ENCODE results near the gene LYPD6. TPM values are rescaled to one million over a fixed set of nuclear protein-coding genes. Genes with fewer than 3 reads are reported as not detected.
"Not testable (repeated sequence)": the region's sequence is repeated elsewhere in the genome, so short reads cannot be mapped to it uniquely, and the experiment has no call there.

LYPD6 gene, protein sequence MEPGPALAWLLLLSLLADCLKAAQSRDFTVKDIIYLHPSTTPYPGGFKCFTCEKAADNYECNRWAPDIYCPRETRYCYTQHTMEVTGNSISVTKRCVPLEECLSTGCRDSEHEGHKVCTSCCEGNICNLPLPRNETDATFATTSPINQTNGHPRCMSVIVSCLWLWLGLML
- total RNA-seq, result not detected in 2 replicates

GRCh38 chr2:149330127-149331022 lies at the start of gene LYPD6:
Gene LYPD6 (plus strand): TSS chr2:149330587. CDS start chr2:149437709, 107,122 bp downstream.
- intact Hi-C loops (cut with micrococcal nuclease), result no loop called here

DNA sequence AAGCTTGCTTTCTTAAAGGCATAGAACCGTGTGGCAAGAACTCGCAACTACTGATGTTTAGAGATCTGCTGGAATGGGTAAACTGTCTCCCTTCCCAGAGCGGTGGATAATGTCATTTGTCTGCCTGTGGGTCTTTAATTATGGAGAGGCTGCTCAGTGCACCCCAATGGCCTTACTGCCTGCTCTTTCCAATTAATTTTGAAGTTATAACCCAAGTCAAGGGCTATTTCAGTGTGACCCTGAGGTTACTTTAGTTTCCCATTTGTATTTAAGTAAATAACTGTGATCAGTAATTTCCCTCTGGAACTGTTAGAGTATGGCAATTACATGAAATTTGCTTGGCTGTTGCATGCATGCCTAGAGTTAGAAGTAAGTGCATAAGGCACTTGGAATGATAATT lies 48.9 kb upstream of the LYPD6 start:
- intact Hi-C loops (cut with micrococcal nuclease), result no loop called here

DNA sequence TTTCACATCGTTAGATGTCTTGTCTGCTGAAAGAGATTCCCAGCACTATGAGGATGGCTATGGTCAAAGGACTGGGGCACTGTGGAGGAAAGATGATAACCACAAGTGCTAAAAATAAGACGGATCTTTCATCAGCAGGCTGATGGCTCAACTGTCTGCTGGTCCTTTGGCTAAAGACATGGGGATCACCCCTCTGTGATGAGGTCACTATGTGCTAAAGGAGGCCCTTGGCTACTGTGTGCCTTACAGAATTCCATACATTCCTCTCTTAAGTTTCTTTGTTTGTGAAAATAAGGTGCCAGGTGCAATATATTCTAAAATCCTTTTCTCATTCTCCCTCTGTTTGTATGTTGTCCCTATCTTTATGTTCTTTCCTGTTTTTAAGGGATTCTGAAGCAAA lies 39.7 kb upstream of the LYPD6 start:
- intact Hi-C loops (cut with micrococcal nuclease), result no loop called here

- intact Hi-C loops (cut with micrococcal nuclease), result no loop called here
Observed at GRCh38 chr2:149291881-149292280, 38.5 kb upstream of the LYPD6 start.

GRCh38 chr2:149296031-149296430 lies 34.4 kb upstream of the LYPD6 start:
- intact Hi-C loops (cut with micrococcal nuclease), result no loop called here

DNA sequence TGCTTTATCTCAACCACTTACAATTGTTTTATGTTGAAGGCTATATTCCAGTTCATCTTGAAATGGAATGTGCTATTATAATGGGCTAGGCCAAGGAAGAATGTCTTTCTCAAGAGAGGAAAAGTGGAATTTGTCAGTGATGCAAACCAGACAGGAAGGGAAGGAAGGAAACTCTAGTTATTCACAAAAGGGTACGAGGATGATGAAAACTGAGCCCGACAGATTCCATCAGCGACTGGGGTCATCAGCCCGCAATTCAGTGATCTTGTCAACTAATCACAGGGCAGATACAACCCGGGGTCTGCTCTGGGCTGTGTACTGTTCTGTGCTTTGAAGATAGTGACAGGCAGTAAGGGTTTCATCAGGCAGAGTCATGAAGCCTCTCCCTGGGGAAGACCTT lies 23.4 kb upstream of the LYPD6 start:
- intact Hi-C loops (cut with micrococcal nuclease), result no loop called here

DNA sequence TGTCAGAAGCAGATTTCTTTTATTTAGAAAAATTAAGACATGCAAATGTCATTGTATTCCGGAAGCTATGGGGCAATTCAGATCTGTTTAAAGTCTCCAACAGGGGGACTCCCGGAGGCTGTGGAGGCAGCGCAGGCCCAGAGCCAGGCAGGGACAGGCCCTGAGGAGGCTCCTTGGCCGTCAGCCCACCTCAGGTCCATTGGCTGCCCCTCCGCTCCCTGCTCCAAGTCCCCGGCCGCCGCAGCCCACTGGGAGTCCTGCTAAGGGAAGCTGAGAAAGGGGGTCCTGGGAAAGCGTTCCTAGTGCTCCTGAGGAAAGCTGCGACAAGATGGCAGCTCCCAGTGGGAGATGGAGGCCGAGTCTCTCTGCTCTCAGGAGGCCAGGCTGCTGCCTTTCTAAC lies 20.0 kb upstream of the LYPD6 start:
- intact Hi-C loops (cut with micrococcal nuclease), result loop anchor here (5.0 kb wide), 1 partner anchor 252 kb away; no protein-coding TSS in a partner anchor

DNA sequence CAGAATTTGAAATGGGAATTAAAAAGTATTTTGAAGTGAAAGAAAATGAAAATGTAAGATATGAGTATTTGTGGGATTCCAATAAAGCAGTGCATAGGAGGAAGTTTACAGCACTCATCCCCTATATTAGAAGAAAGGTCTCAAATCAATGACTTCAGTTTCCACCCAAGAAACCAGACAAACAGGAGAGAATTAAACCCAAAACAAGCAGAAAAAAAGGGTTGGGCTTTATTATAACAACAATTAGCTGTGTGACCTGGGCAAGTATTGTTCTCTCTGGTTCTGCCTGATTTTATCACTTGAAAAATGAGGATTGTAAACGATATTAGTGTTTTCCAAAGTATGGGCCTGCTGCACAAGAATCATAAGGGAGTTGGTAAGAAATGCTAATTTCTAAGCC lies 18.3 kb upstream of the LYPD6 start:
- intact Hi-C loops (cut with micrococcal nuclease), result loop anchor here (5.0 kb wide), 1 partner anchor 250 kb away; no protein-coding TSS in a partner anchor

- intact Hi-C loops (cut with micrococcal nuclease), result loop anchor here (1.0 to 5.0 kb wide), 2 partner anchors 249 to 296 kb away; no protein-coding TSS in a partner anchor
Observed at GRCh38 chr2:149313512-149313972, 16.8 kb upstream of the LYPD6 start.

DNA sequence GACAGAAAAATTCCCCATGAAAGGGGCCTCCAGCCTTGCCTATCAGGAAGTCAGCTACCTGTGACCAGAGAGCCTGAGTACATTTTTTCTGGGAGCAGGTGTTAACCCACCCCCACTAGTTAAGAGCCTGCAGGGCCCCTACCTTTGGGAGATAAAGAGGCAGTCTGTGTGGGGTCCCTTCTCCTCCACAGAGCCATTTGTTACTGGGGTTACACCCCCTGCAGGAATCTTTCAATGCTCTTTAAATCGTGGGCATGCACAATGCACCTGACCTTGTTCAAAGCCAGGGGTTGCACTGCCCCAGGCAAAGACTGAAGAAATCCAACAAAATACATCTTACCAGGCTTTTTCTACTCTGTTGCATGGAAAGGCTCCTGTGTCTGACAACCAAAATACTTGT lies 15.7 kb upstream of the LYPD6 start:
- intact Hi-C loops (cut with micrococcal nuclease), result loop anchor here (5.0 kb wide), 1 partner anchor 248 kb away; no protein-coding TSS in a partner anchor

DNA sequence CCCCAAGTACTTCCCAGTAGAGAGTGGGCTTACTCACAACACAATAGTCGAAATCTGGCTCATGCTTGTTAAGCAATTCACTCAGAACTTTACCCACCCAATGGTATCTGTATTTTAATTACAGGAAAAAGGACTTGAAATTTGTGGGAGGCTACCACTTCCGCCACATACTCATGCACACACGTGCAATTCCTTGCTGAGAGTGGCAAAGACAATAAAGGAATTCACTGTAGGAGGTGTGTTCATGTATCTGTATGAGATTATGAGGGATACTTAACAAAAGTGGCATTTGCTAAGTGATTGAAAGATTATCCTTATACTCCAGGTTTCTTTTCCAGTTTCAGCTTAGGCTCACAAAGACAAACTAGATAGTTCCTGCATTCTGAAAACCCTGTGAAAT lies 14.9 kb upstream of the LYPD6 start:
- intact Hi-C loops (cut with micrococcal nuclease), result no loop called here

GRCh38 chr2:149318566-149318965 lies 11.8 kb upstream of the LYPD6 start:
- intact Hi-C loops (cut with micrococcal nuclease), result not testable (repeated sequence)

- intact Hi-C loops (cut with micrococcal nuclease), result no loop called here
Observed at GRCh38 chr2:149320362-149320761, 10.0 kb upstream of the LYPD6 start.

DNA sequence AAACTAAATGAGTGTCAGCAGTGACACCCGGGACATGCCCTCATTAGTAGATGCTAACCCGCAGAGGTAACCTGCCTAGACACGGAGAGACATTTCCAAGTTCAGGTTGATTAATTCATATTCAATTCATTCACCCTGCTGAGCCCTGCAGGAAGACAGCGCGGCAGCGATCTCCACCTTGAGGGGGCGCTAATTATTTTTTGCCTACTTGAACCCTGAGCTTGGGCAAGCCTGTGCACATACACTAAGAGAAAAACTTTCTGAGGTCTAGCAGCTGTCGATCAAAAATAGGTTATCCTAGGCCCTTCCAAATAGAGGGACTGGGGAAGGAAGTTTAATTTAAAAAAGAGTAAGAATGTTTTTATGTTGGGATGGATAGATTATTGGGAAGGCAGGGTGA lies 1.3 kb upstream of the LYPD6 start:
- intact Hi-C loops (cut with micrococcal nuclease), result no loop called here

DNA sequence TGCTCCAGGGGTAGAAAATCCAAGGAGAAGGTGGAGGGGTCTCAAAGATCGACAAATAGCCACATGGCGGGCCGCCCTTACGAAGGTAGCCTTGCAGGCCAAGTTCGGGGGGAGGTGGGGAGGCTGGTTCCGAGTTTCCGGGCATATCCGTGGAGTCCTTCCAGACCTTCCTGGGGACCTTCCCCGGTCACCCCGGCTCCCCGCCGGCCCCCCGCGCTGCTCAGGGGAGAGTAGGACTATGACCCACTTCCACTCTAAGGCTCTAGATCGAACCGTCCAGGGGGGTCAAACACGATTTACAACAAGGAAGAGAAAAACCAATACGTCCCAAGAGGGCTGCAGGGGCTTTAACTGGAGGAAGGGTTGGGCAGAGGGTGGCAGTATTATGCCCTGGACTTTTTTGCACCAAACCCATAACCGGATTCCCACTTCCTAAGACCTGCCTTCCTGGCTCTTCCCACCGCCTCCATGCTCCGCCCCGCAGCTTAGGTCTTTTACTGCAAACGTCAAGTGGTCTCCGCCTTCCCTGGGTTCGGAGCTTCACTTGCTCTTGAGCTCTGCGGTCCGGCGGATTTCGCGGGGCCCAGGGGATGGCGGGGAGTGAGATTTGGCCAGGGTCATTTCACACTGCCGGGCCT lies 779 bp upstream of the LYPD6 start:
- intact Hi-C loops (cut with micrococcal nuclease), result no loop called here

DNA sequence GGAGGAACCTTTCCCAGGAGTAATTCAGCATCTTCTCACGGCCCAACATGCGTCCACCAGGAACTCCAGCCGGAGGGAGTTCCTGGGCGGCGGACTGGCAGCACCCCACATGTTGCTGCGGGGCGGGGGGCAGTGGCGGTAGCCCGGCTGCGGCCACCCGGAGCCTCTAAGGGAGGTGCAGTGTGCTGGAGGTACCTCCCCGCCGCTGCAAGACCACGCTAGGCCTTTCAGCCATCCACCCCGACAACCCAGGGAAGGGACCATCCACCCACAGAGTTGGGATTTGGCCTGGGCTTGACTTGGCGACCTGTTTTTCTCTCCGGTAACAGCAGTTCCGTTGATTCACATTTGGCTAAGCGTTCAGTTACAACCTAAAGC lies 625 bp downstream of the LYPD6 start:
- intact Hi-C loops (cut with micrococcal nuclease), result no loop called here

GRCh38 chr2:149332364-149332763 lies 2.0 kb downstream of the LYPD6 start:
- intact Hi-C loops (cut with micrococcal nuclease), result no loop called here

GRCh38 chr2:149333636-149334035 lies 3.2 kb downstream of the LYPD6 start:
- intact Hi-C loops (cut with micrococcal nuclease), result no loop called here

GRCh38 chr2:149334156-149334555 lies 3.8 kb downstream of the LYPD6 start:
- intact Hi-C loops (cut with micrococcal nuclease), result no loop called here

DNA sequence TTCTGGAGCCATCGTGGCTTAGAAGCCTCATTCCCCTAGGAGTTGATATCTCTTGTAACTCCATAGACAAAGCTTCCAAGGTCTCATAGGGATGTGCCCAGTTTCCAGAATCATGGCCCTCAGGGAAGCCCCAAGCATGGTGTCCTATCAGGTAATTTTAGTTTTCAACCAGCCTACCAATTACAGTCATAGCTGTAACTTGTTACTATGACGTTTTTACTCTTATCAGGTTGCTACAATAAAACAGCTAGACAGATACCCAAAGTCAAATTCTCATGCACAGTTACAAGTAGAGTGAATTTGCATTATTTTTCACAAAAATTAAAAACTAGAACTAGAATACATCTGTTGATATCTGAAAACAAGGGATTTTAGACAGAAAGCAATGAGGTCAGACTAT lies 8.9 kb downstream of the LYPD6 start:
- intact Hi-C loops (cut with micrococcal nuclease), result no loop called here

GRCh38 chr2:149342509-149342908 lies 12.1 kb downstream of the LYPD6 start:
- intact Hi-C loops (cut with micrococcal nuclease), result no loop called here

GRCh38 chr2:149344105-149344504 lies 13.7 kb downstream of the LYPD6 start:
- intact Hi-C loops (cut with micrococcal nuclease), result no loop called here

Data from T-helper 2 cell treated with Interferon-gamma antibody and Interleukin-4, amounts not matched to agents 100 ng/mL and 5 ng/mL, for 36 hours (primary cell).